Activated naive CD4-positive, alpha-beta T cell (primary cell): ENCODE measurements around the gene TEX35.
"Not testable (repeated sequence)": the region's sequence is repeated elsewhere in the genome, so short reads cannot be mapped to it uniquely, and the experiment has no call there.

Experiments used
- DNase-seq, 4 experiments: peaks; one replicate each; lab custom pipeline; 2025; lab: John Stamatoyannopoulos, UW

TEX35 gene

DNA sequence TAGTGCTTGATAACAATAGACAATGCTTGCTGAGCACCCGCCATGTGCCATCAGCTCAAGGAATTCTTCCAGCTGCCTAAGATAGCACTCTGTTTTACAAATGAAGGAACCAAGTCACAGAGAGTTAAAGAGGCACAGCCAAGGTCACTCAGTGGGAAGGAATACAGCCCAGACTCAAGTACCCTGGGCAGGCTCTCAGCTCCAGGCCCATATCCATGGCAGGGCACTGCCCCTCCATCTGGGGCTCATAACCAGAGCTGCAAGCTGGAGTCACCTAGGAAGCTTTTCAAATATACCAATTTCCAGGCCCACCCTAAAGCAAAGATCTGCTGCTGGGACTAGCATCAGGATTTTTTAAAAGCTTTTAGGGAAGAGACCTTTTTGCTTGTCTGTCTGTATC lies 17.8 kb upstream of the TEX35 start:
- DNase-seq = no peak

DNA sequence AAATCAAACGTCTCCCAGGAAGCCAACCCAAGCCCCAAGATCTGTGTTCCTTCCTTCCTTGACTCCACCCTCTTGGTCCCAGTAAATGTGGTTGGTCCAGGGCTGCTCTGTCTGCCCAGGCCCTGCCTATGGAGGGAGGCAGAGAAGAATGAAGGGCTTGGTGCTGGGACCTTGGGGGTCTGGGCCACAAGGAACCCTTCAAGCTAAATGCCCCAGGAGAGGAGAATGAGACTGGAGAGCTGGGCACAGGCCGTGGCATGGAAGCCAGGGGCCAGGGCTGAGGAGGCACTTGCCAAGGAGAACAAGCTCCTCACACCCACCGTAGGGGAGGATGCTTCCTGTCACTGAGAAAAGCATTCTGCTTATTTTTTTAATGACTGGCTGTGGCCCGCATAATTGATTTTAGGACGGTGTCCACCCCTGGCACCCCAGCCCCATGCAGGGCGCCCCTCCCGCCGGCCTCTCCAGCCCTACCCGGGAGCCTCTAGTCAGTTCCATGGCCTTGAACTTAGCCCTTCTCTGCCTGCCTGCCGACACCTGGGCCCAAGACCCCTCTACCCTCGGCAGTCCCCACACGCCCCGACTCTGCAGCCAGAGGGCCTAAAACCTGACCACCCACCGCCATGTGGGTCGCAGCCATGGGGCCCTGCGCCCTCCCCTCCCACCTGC lies 17.0 kb upstream of the TEX35 start:
- no peak for DNase-seq

- no peak for DNase-seq
These were observed 16.3 kb upstream of the TEX35 start, which contains the start of gene CLEC20A for GRCh38 chr1:178496410-178497135. CLEC20A (minus strand) TSS chr1:178496964; CDS start chr1:178496939, 25 bp downstream.

DNA sequence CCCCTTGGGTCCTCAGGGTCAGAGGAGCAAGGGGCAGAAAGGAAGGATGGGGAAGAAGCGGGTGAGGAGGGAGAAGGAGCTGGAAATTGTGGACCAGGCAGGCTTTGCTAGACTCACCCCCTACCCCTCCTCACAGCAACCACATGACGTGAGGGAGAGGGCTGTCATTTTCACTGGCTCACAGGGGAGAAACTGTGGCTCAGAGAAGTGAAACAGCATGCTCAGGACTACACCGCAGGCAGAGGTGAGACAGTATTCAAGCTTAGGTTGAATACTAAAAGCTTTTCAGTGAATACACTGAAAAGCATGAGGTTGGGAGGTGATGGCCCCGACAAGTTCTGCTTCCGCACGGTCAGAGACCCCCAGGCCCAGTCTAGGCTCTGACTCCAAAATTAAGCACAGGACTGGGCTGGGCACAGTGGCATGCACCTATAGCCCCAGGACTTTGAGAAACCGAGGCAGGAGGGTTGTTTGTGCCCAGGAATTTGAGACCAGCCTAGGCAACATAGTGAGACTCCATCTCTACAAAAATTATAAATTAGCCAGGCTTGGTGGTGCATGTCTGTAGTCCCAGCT lies 14.9 kb upstream of the TEX35 start:
- DNase-seq = no peak

- no peak for DNase-seq
These were observed 13.8 kb upstream of the TEX35 start for GRCh38 chr1:178498896-178499675.

- no peak for DNase-seq
These were observed 12.7 kb upstream of the TEX35 start for GRCh38 chr1:178500091-178500770.

GRCh38 chr1:178500936-178501554 lies 11.9 kb upstream of the TEX35 start:
- DNase-seq = no peak

- DNase-seq = peak in 2 of 4 experiments; percentile 15 to 22
These were observed 11.1 kb upstream of the TEX35 start for GRCh38 chr1:178501705-178502329.

- no peak for DNase-seq
These were observed 10.6 kb upstream of the TEX35 start for GRCh38 chr1:178502330-178502714.

GRCh38 chr1:178502856-178503255 lies 10.1 kb upstream of the TEX35 start:
- DNase-seq = no peak

GRCh38 chr1:178503316-178503715 lies 9.6 kb upstream of the TEX35 start:
- DNase-seq = not testable (repeated sequence)

DNA sequence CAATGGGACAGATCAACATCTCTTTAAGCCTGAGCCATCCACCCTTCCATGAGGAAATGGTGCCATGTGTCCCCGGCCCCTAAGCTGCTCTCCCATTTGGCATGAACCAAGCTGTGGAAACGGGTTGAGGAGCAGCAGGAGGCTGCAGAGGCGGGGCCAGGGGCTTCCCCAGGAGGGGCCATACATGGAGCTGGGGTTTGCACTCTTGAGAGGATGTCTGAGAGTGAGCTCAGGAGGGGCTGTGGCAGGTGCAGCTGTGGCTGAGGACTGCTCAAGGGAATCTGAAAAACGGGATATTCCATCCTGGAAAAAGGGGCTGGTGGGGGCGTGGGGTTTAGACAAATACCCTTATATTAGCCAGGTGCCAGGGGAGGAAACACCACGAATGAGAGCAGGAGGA lies 9.1 kb upstream of the TEX35 start:
- DNase-seq = no peak

GRCh38 chr1:178504286-178504685 lies 8.6 kb upstream of the TEX35 start:
- no peak for DNase-seq

GRCh38 chr1:178506177-178506576 lies 6.7 kb upstream of the TEX35 start:
- no peak for DNase-seq

GRCh38 chr1:178506669-178507068 lies 6.2 kb upstream of the TEX35 start:
- DNase-seq = no peak

DNA sequence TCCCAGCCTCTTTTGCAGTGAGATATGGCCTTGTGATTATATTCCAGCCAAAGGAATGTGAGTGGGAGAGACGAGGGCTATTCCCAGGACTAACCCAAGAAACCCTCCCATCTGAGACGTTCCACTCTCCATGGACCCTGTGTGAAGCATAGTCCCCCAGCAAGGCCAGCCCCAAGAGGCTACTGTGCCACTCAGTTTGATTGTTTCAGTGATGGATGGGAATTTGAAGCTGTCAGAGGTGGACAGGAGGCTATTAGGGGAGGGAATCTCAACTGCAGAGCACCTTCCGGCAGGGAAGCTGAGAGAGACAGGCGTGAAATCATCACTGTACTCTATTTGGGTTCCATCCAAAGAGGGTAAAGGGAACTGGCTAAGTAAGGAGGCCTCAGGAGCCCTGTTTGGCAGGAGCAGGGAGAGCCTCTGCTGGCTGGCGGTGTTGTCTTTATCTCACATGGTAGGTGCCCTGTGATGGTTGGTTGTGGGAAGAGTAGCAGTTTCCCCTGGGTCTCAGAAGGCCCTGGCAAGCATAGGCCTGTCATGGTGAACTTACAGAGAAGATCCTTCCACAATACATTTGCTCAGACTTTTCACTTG lies 3.4 kb upstream of the TEX35 start:
- no peak for DNase-seq

GRCh38 chr1:178510155-178510554 lies 2.8 kb upstream of the TEX35 start:
- DNase-seq = no peak

DNA sequence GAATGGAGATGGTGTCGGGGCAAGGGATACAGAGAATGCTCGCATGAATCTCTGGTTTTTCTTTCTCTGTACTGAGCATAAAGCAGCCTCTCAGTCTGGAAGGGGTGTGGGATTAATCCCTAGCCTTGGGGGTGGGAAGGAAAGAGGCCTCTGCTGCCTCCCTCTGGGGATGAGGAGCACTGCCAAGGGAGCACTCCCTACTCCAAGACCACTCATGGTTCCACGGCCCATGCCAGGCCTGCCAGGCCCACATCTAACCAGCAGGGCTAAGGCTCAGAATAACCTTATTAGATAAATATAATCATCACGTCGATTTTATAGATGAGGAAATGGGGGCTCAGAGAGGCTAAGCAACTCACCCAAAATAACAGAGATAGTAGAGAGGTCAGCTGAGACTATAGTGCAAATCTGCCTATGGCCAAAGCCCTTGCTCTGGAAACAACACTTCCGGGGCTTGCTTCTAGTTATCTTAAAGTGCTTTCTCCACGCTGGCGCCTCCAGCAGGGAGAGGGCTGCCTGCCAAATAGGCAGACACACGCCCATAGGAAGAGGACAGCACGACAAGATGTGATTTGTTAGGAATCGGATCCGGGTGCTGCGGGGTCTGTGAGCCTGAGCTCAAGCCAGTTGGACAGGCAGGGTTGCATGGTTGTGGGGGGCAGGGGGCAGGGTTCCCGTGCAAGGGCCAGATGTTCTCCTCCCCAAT lies 522 bp downstream of the TEX35 start:
- no peak for DNase-seq

DNA sequence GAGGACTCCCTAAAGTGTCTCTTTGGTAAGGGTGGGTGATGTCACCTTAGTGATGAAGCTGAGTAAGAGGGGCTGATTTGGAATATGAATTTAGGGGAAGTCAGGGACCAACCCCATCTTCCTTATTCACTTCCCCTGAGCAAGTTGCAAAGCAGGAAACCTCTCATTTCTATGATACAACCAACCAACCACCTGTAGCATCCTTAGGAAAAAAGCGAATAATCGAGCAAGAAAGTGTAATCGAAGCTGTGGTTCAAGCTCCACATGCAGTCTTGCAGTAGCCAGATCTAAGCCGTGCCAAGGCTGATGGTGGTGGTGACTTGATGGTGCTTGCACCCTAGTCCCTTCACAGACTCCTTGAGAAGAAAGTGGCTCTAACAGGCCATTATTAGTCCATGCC lies 3.2 kb downstream of the TEX35 start:
- DNase-seq = no peak

- DNase-seq = no peak
These were observed 6.0 kb downstream of the TEX35 start for GRCh38 chr1:178518894-178519293.
